GM21526 (cell line): ENCODE measurements around the gene TXNRD2.
"Not testable (repeated sequence)": the region's sequence is repeated elsewhere in the genome, so short reads cannot be mapped to it uniquely, and the experiment has no call there.

Experiments
- ATAC-seq: cut with Tn5 transposase; IDR thresholded peaks from one replicate; pipeline ENCODE4 v1.9.1; 2021; ENCODE audit warnings: moderate library complexity; ENCODE audit not compliant: unreplicated experiment, low FRiP score

TXNRD2 gene

DNA sequence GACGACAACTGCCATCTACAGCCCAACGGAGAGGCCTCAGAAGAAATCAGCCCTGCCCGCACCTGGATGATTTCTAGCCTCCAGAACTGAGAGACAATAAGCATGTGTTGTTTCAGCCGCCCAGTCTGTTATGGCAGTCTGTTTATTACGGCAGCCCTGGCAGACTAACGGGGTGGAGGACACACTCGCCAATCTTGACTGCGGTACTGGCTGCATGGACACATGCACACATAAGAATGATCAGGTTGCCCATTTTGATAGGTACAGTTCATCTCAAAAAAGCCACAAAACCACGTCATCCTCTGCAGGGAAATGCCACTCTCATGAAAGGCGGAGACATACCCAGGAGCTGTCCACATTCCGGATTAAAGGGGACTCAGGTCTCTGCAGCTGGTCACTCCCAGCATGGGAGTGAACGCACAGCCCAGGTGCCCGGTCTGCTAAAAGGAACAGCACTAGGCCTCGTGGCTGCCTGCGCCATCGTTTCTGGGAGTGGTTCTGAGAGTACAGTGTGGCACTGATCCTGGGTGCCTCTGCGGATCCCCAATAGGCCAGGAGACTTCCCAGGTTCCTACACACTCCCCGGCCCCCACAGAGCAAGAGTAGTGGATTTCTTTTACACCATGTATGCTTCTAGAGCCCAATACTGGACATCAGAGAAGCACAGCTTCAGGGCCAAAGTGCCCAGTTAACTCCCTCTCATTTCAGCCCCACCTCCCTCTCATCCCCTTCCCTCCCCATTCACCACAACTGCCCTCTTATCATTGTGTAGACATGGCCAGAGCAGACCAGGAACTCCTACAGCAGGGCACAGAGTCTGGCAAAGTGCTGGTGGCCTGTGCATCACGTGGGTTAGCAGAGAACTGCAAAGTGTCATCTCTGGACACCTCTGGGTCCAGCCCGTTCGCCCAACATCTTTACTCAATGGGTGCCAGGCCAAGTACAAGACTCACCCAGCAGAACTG, 11.8 kb downstream of the TXNRD2 start:
- no peak for ATAC-seq

DNA sequence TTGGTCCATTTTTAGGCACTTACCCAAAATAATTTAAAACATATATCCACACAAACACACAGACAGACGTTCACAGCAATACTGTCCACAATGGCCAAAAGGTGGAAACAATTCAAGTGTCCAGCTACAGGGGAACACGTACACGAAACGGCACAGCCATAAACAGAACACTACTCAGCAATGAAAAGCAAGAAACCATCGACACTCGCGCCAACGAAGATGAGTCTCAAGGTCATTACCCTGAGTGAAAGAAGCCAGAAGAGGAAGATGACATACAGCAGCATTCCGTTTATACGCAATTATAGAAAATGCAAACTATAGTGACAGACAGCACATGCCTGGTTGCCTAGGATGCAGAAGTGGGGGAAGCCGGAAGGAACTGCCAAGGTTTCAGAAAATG, 13.4 kb downstream of the TXNRD2 start:
- no peak for ATAC-seq

DNA sequence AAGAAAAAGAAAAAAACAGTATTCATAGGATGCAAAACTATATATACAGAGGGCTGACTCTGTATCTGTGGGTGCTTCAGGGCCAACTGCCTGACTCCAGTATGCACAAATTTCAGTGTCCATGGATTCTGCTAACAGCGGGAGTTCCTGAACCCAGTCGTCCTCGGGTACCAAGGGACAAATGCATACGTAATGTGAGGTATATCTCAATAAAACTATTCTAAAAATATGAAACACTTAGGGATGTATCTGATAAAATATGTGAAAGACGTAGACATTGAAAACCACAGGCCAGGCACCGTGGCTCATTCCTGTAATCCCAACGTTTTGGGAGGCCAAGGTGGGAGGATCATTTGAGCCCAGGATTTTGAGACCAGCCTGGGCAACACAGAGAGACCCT, 13.9 kb downstream of the TXNRD2 start:
- no peak for ATAC-seq

DNA sequence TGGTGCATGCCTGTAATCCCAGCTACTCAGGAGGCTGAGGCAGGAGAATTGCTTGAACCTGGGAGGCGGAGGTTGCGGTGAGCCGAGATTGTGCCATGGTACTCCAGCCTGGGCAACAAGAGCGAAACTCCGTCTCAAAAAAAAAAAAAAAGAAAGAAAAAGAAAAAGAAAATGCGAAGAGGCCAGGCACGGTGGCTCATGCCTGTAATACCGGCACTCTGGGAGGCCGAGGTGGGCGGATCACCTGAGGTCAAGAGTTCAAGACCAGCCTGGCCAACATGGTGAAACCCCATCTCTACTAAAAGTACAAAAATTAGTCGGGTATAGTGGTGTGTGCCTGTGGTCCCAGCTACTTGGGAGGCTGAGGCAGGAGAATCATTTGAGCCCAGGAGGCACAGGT, 15.6 kb downstream of the TXNRD2 start:
- not testable (repeated sequence) for ATAC-seq

DNA sequence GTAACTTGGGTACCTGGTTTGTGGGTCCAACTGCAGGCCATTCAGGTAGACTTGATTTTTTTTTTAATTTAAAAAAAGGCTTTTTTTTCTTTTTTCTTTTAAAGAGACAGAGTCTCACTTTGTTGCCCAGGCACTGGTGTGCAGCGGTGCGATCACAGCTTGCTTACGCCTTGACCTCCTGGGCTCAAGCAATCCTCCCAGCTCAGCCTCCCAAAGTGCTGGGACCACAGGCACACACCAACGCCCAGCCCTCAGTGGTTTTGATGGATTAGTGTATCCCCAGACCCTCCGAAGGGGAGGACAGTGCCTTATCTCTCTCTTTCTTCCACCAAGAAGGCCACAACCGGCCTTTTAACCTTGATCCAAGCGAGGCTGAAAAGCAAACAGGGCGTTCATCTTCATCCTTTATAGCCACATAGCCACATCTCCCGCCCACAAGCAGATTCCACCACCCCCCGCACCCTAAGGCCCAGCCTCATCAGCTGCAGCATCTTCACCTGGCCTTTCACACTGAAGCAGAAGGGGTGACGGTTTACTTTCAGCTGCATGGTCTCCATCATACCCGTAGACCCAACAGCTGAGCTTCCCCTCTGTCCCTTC, 17.6 kb downstream of the TXNRD2 start:
- ATAC-seq, result no peak

DNA sequence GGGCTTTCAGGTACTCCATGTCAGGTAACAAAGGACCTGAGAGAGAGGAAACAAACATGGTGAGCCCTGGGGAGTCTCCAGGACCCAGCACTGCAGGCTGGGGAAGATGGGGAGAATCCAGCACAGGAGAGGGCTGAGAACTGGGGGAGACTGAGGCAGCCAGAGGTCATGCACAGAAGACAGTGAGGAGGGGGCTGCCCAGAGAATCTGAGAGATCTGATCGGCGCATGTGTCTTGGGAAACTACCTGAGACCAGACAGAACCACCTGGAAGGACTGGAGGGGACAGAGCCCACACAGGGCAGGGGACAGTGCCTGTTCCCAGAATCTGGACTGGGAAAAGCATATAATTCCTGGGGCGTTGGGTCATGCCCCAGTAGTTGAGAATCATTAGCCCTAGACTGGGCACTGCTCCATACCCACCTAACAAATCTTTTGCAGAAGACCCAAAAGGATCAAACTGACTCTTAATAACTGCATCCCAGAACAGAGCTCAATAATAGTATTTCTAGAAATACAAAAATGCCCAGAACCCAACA, 20.0 kb downstream of the TXNRD2 start:
- ATAC-seq, result no peak

DNA sequence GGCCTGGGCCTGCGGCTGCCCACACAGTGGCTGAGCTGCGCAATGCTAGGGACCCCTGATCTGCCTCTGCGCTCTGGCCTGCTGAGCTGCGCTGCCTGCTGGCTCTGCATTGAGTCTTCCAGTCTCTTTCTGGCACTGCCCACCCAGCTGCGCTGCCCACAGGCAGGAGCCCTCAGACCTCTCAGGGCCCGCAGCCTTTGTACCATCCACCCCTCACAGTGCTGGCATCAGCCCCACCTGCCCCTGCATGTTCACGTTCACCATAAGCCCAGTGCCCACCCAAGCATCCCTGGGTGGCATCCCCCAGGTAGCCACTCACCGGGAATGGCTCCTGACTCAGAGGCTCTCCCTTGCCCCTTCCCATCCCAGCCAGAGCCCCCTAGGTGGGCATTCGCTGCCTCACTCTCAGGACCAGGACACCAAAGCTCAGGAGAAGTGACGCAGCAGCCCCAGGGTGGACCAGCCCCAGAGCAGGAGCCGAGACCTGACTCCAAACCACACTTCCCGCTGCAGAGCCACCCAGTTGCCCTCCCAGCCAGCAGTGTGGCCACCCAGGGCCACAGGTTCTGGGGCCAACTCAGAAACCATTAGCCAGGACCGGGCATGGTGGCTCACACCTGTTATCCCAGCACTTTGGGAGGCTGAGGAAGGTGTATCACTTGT, 21.8 kb downstream of the TXNRD2 start:
- ATAC-seq, result no peak

DNA sequence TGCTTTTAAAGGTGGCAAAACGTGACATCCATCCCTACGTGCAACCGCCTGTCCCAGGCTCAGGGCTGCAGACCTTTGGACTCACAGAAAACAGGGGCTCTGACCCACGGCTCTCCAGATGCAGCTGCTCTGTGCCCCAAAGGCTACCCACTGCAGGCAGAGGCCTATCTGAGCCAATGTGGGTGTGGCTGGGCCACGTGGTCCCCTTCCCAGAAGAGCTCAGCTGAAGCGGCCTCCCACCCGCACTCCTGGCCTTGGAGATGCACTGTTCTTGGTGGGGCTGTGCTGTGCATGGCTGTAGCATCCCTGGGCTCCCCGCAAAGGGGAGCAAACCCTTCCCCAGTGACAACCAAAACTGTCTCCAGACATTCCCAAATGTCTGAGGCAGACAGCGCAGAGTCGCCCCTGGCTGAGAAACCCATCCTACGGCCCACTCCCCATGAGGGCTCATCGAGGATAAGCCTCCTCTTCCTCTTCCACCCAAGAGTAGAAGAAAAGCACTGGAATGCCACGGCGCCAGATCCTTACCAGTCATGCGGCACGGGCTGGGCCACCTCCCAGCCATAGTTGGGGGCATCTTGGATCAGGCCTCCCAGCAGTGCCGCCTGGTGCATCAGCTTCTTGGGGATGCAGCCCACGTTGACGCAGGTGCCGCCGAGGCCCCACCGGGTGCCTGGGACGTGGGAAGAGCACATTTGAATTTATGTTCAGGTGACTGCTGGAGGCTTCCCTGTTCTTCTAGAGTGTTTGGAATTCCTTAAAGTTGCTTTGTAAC, 23.1 kb downstream of the TXNRD2 start:
- ATAC-seq, result no peak

DNA sequence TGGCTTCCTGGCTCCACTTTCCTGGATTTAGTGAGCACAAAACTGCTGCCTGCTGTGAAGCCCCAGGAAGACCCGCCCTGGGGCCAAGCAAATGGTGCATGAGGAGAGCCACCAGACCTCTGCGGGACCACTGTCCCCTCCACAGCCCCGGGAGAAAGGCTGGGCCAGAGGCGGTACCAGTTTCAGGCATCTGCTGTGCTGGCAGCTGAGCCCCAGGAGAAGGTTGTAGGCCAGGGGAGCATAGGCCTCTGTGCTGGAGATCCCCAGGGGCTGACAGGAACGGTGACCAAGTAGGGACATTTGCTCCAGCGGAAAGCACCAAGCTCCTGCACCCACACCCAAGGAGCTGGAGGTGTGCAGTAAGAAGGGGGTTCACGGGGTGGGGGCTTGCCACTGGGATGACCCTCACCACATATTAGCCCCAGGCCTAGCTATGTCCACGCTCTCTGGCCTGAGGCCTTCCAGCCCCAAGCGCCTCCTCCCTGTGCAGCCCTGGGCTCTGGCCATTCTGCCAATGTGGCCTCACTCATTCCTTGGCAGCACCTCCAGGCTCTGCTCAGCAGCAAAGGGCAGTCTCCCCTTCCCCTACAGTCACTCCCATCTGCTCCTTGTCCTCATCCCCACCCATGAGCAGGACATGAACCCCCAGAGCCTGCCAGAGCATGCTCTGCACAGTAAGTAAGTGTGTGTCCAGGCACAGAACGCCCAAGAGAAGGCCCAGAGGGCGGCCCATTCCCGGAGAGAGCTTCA, 24.1 kb downstream of the TXNRD2 start:
- ATAC-seq, result no peak

DNA sequence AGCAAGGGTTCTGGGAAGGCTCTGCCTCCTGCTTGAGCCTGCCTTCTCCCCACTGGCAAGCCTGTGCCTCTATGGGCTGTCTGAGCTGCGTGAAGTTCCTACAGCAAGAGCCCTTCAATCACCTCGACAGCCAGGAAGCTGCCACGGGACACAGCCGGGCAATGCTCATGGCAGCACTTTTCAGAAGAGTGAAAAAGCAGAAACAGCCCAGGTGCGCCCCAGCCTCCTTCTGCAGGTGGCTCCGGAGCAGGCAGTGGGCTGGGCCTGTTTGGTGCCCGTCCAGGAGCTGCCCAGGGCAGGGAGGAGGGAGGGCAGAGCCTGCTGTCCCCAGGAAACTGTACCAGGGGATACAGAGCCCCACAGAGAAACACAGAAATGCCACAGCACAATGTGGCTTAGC, 24.7 kb downstream of the TXNRD2 start:
- no peak for ATAC-seq

DNA sequence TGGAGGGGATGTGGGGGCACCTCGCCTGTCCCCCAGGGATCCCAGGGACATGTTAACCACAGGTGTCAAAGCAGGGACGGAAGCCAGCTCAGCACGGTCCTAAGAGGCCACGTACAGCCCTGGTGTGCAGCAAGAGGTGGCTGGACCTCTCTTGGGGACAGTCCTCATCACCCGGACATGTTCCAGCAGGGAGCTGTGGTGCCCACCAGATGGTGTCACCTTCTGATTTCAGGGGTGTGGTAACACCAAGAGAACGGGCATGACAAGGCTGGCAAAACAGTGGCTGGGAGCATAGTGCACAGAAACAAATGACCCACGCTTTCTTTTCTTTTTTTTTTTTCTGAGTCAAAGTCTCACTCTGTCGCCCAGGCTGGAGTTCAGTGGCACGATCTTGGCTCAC, 25.6 kb downstream of the TXNRD2 start:
- no peak for ATAC-seq

DNA sequence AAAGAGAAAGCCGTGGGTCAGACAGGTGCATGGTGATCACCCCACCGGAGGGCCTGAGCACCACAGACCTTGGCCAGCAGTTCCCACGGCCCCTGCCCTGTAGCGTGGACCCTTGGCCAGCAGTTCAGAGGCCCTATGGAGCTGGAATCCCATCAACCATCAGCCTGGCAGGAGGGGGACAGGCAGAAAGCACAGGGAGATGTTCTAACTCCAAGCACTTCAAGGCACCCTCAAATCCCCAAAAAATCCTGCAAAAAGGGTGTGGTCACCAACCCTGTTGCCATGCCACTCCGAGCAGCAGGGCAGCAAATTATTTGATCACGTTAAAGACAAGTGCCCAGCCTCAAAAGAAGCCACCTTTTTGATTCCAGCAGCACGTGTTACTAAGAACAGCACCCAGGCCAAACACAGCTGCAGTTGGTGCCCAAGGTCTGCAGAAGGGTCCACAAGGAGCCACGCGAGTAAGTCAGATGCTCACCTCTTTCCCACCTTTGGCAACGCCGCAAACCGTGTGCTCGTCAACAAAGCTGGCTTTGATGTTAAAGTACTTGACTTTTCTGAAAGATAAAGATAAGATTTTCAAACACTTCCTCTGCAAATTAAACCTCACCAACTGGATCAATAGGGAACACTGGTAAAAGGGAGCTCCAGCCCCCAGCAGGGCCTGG, 26.2 kb downstream of the TXNRD2 start:
- no peak for ATAC-seq

DNA sequence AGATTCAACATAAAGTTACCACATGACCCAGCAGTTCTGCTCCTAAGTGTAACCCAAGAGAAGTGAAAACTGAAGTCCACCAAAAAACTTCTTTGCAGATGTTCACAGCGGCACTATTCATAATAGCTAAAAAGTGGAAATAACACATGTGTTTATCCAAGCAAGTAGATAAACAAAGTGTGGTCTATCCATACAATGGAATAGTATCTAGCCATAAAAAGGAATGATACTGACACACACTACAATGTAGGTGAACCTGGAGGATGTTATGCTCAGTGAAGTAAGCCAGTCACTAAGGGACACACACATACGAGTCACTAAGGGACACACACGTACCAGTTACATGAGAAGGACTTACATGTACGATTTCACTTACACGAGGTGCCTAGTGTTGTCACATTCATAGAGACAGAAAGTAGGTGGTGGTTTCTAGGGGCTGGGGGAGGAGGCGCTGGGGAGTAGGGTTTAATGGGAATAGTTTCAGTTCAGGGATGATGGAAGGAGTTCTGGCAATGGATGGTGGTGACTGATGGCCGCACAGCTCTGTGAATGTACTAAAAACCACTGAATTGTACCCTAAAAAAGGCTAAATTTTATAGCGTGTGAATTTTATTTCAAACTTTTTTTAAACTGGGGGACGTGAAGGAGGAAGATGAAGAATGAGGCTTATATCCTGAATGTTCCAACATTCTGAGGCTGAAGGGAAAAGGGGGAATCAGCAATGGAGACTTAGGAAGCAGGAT, 27.2 kb downstream of the TXNRD2 start:
- ATAC-seq, result no peak

DNA sequence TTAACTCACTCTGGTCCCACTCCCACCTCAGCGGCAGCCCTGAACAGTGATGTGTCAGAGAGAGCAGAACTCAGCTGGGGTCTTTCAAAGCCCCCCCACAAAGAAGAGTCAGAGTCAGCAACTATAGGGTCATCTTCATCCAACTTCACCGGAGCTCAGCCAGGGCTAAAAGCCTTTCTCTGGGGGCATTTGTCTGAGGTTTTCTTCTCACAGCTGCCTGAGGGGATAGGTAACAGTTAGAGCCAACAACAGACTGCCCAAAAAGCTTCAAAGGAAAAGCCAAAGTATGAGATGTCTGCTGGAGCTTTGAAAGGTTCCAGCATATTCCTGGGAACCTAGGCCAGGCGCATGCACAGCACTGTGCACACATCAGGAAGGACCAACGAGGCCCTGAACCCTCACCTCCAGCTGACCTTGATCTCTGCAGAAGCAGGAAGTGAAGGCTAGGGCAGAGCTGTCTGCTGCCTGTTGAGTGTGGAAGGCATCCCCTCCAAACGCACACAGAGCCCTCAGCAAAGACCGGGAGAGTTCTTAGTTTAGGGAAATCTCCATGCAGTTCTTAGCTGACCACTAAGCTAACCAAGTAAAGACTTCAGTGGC, 28.2 kb downstream of the TXNRD2 start:
- ATAC-seq, result no peak

DNA sequence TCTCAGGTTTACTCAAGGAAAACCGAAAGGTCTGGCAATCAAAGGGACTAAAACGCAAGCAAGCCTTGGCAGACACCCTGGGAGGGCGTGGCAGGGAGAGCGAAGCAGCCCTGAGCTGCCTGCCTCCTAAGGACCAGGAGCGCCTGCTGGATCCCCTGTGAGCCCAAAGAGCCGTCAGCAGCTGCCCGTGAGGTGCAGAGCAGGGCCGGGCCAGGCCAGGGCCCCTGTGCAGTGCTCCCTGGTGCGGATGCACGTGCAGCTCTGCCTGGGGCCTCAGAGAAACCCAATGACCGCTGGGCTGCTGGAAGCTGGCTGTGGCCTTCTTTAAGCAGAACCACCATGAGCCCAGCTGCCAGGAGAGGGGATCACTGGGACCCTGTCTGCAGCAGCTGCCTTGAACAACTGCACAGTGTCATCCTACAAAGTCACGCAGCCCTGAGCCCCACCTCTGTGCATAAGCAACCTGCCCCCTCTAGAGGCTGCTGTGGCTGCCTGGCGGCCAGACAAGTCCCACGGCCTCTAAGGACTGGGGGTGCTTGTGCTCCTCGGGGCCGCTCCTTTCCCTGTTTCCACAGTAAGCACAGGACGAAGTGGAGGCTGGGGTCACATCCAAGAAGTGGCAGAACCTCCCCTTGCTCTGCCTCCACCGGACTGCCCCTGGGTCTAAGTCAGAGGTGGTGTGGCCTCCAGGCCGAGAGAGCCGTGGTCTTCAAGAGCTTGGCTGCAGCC, 29.2 kb downstream of the TXNRD2 start:
- ATAC-seq, result no peak

DNA sequence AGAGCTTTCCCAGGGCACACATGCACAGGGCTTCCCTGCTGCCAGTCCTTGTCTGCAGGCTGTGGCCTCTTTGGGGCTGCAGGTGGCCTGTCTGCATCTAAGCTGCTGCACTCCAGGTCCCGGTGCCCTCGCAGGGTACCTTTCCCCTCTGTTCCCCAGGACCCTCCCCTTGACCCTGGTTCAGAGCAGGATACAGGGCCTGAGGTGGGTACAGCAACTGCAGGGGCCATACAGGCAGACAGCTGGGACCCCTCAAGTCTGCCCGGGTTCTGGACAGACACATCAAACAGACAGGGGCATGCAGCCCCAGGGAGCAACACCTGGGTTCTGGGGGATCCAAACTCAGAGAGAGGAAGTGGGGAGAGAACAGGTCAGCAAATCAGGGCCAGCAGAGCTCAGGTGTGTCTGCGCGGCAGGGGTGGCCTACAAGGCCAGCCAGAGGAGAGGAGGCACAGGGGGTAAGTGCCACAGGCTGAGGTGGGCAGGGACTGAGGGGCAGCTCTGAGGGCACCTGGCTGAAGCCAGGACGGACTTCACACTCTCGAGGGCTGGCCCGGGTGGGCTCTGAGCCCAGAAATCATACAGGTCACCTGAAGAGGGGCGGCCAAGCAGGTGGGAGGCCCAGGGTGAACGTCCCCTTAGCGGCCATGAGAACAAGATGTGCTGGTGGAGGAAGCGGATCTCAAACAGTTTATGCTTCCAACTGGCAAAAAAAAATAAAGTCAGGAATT, 29.9 kb downstream of the TXNRD2 start:
- no peak for ATAC-seq

DNA sequence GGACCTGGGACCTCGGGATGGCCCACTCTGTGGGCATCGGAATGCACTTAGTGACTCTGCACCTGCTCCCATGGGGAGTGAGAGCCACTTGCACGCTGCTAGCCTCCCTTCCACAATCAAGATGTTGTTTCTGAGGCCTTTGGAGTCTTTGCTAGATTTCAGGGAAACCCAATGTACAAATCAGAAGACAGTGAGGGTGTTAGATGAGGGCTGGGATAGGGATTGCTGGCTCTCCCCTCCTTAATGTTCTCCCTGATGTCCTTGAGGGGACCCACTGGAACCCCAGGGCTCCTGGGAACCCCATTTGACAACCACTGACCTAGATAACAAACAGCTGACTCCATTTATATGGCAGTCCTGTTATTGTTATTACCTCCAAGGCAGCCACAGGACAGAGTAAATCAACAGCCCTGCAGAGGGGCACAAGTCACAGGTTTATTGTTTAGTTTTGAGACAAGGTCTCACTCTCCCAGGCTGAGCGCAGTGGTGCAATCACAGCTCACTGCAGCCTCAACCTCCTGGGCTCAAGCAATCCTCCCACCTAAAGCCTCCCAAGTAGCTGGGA, 31.4 kb downstream of the TXNRD2 start:
- no peak for ATAC-seq
